HCT116 (cell line): ENCODE results near the gene APOA1. TPM values are rescaled to one million over a fixed set of nuclear protein-coding genes. Genes with fewer than 3 reads are reported as not detected.

Experiments
- ATAC-seq: fragments of 200-7000 bp; cut with Tn5 transposase; 2 replicates; pipeline ENCODE4 v1.9.1; 2020; ENCODE audit warnings: mild to moderate bottlenecking, moderate library complexity
- BruUV-seq: library from RNA; stranded (reverse); fragments of 400-500 nt; replicated peaks from 2 replicates; lab custom pipeline; 2021; lab: Mats Ljungman, UMichigan
- CTCF ChIA-PET: fragments of 300-600 bp; sonication (Branson Sonifier 250); formaldehyde crosslinking; loops from one replicate; lab custom pipeline; 2021; ENCODE audit warnings: antibody characterized with exemption; lab: Charles Lee
- POLR2A ChIA-PET: fragments of 300-600, 350-600 bp; sonication (Branson Sonifier 250); formaldehyde crosslinking; loops from one replicate; lab custom pipeline; 2021; ENCODE audit warnings: antibody characterized with exemption; lab: Charles Lee
- RAD21 ChIA-PET, 2 experiments: fragments of 300-600 bp; sonication (Branson Sonifier 250); formaldehyde crosslinking; loops; one replicate each; lab custom pipeline; 2023; ENCODE audit warnings: low total read pairs in 2 of 2; ENCODE audit not compliant: uncharacterized antibody in 2 of 2, unreplicated experiment in 2 of 2, low non-redundant PET in 1 of 2; lab: Charles Lee
- DNase-seq: peaks from one replicate; pipeline ENCODE4 v3.0.0-alpha.2; 2010; ENCODE audit warnings: low read depth, low spot score
- H2AFZ ChIP-seq: fragments of 200-600 bp; shearing (Covaris generic), sonication (generic); 2 replicates; pipeline ENCODE4 v1.6.1; 2017; ENCODE audit warnings: low read depth, mixed run types, mixed read lengths, antibody characterized with exemption, low read length; ENCODE audit not compliant: poor library complexity, severe bottlenecking
- H3K27ac ChIP-seq: 2 replicates; pipeline ENCODE4 v1.5.1; 2012; ENCODE audit warnings: low read depth, low read length
- H3K27me3 ChIP-seq: fragments of 200-600 bp; sonication (generic); 2 replicates; pipeline ENCODE4 v1.6.1; 2016; ENCODE audit warnings: mixed run types, low read length, mixed read lengths; ENCODE audit not compliant: insufficient read depth
- H3K36me3 ChIP-seq, 2 experiments: fragments of 200-500 bp in 1 of 2; fragments of 200-600 bp in 1 of 2; sonication (Bioruptor generic) in 1 of 2; sonication (generic) in 1 of 2; 2 replicates each; pipeline versions ENCODE4 v1.5.1 to v1.6.1; 2014 to 2016; ENCODE audit warnings: low read length in 2 of 2, inconsistent platforms in 1 of 2, mixed read lengths in 1 of 2, mixed run types in 1 of 2; ENCODE audit not compliant: insufficient read depth in 2 of 2, control insufficient read depth in 1 of 2
- H3K4me1 ChIP-seq, 2 experiments: fragments of 200-600 bp in 1 of 2; sonication (generic) in 1 of 2; 2 replicates each; pipeline versions ENCODE4 v1.5.1 to v1.6.1; 2012 to 2017; ENCODE audit warnings: low read length in 2 of 2, inconsistent platforms in 1 of 2, mild to moderate bottlenecking in 1 of 2, mixed read lengths in 1 of 2, mixed run types in 1 of 2, moderate library complexity in 1 of 2; ENCODE audit not compliant: insufficient read depth in 2 of 2, control insufficient read depth in 1 of 2
- H3K4me2 ChIP-seq: fragments of 200-600 bp; sonication (generic); 2 replicates; pipeline ENCODE4 v1.6.1; 2017; ENCODE audit warnings: mixed run types, low read length, mixed read lengths
- H3K4me3 ChIP-seq, 2 experiments: fragments of 200-600 bp in 1 of 2; sonication (generic) in 1 of 2; replicated peaks in 1 of 2; 2 replicates each; pipeline ENCODE4 v1.5.1; 2011 to 2016; ENCODE audit warnings: low read length in 2 of 2, control low read depth in 1 of 2, low read depth in 1 of 2, mild to moderate bottlenecking in 1 of 2, mixed read lengths in 1 of 2, mixed run types in 1 of 2
- H3K79me2 ChIP-seq: fragments of 200-600 bp; sonication (generic); 2 replicates; pipeline ENCODE4 v1.6.1; 2017; ENCODE audit warnings: mild to moderate bottlenecking, mixed run types, low read length, moderate library complexity, mixed read lengths; ENCODE audit not compliant: insufficient read depth
- H3K9ac ChIP-seq: fragments of 200-600 bp; sonication (generic); 2 replicates; pipeline ENCODE4 v1.6.1; 2016; ENCODE audit warnings: low read length, mixed read lengths
- H3K9me2 ChIP-seq: fragments of 200-600 bp; sonication (generic), shearing (Covaris generic); 2 replicates; pipeline ENCODE4 v1.6.1; 2017; ENCODE audit warnings: mixed run types, mild to moderate bottlenecking, moderate library complexity; ENCODE audit not compliant: insufficient read depth
- H3K9me3 ChIP-seq, 2 experiments: fragments of 200-500 bp in 1 of 2; fragments of 200-600 bp in 1 of 2; sonication (Bioruptor generic) in 1 of 2; sonication (generic) in 1 of 2; 2 replicates each; pipeline ENCODE4 v1.6.1; 2014 to 2017; ENCODE audit warnings: low read length in 2 of 2, mixed read lengths in 2 of 2, inconsistent platforms in 1 of 2, low read depth in 1 of 2, mild to moderate bottlenecking in 1 of 2, mixed run types in 1 of 2, moderate library complexity in 1 of 2; ENCODE audit not compliant: control insufficient read depth in 1 of 2, insufficient read depth in 1 of 2
- H4K20me1 ChIP-seq: fragments of 200-600 bp; sonication (generic), shearing (Covaris generic); 2 replicates; pipeline ENCODE4 v1.6.1; 2017; ENCODE audit warnings: mixed run types, mild to moderate bottlenecking, moderate library complexity; ENCODE audit not compliant: insufficient read depth
- CBX3 ChIP-seq: IDR thresholded peaks from 2 replicates; pipeline ENCODE4 v1.6.1; 2012; ENCODE audit warnings: low read depth
- CEBPB ChIP-seq: IDR thresholded peaks from 2 replicates; pipeline ENCODE4 v1.6.1; 2012; ENCODE audit warnings: low read depth
- ELF1 ChIP-seq: IDR thresholded peaks from 2 replicates; pipeline ENCODE4 v1.6.1; 2012; ENCODE audit warnings: low read depth, borderline replicate concordance
- EZH2 ChIP-seq: fragments of 200-600 bp; sonication (generic); IDR thresholded peaks from 2 replicates; pipeline ENCODE4 v1.6.1; 2017; ENCODE audit warnings: antibody characterized with exemption, mixed run types
- EZH2phosphoT487 ChIP-seq: fragments of 200-600 bp; IDR thresholded peaks from 2 replicates; pipeline ENCODE4 v1.6.1; 2018; ENCODE audit warnings: antibody characterized with exemption, borderline replicate concordance
- MAX ChIP-seq: IDR thresholded peaks from 2 replicates; pipeline ENCODE4 v1.6.1; 2012
- POLR2A ChIP-seq: IDR thresholded peaks from 2 replicates; pipeline ENCODE4 v1.7.0; 2011; ENCODE audit warnings: borderline replicate concordance; ENCODE audit not compliant: insufficient read depth, insufficient read length; ENCODE audit errors: extremely low read depth
- POLR2AphosphoS5 ChIP-seq: IDR thresholded peaks from 2 replicates; pipeline ENCODE4 v1.6.1; 2011; ENCODE audit warnings: mild to moderate bottlenecking, low read depth, low read length, moderate library complexity
- RAD21 ChIP-seq: IDR thresholded peaks from 2 replicates; pipeline ENCODE4 v1.6.1; 2012; ENCODE audit warnings: low read depth, mild to moderate bottlenecking
- REST ChIP-seq: IDR thresholded peaks from 2 replicates; pipeline ENCODE4 v1.6.1; 2012; ENCODE audit warnings: low read depth
- SIN3A ChIP-seq: IDR thresholded peaks from 2 replicates; pipeline ENCODE4 v1.6.1; 2012; ENCODE audit warnings: low read depth
- YY1 ChIP-seq: IDR thresholded peaks from 2 replicates; pipeline ENCODE4 v1.6.1; 2011; ENCODE audit warnings: low read length, low read depth, moderate library complexity, mild to moderate bottlenecking; ENCODE audit not compliant: insufficient replicate concordance; ENCODE audit errors: extremely low read depth
- ZFX ChIP-seq: fragments of 450-650 bp; IDR thresholded peaks from 2 replicates; pipeline ENCODE4 v1.6.1; 2017
- ZNF274 ChIP-seq: fragments of 200-500 bp; sonication (Bioruptor generic); IDR thresholded peaks from 2 replicates; pipeline ENCODE4 v1.6.1; 2014; ENCODE audit warnings: mild to moderate bottlenecking, low read depth, low read length, inconsistent platforms
- intact Hi-C: fragments of 100-400 bp; cut with micrococcal nuclease; formaldehyde crosslinking; loops from 2 replicates; pipeline ENCODE4 v1.10.0; 2022
- total RNA-seq: library from RNA; stranded (reverse); gene quantifications from one replicate; pipeline ENCODE4 v1.2.1, GENCODE V29; 2021; ENCODE audit not compliant: unreplicated experiment

Gene APOA1
- total RNA-seq, 1 experiment from 2014 or later: 2.0 TPM

DNA sequence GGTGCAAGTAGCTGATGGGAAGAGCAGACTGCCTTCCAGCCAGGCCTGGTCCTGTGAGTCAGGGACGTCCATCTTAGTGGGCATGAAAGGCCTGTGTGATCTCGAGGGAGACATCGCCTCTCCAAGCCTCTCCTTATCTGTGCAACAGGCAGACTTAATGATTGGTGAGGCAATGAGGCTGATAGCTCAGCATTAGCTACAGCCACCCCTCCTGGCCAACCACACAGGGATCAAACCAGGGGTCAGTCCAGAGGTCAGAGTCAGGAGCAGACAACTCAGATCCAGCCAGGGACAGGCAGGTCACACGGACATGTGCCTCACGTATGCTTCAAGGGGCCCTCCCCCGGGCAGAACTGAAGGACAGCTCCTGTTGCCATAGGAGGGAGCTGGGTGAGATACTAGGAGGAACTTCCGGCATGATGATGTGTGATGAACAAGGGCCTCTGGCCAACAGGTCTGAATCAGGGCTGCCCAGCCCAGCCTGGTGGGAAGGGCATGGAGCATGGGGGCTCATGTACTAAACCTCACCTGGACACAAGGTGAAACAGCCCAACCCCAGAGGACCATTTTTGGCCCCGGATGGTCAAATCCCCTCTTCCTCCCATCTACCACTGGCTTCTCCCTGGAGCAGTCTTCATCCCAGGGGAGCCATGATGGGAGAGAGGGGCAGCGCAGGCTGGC is 10.5 kb downstream of the APOA1 start:
- TF ChIP-seq MAX (no peak), POLR2AphosphoS5 (no peak), CBX3 (no peak), ELF1 (no peak), EZH2 (no peak), CEBPB (no peak), YY1 (no peak)
- no TSS peak for BruUV-seq
- Histone ChIP-seq H3K9ac (no peak overlapping the region), H3K79me2 (no peaks in the 10 kb centered on the region), H3K27me3 (no peaks in the 10 kb centered on the region), H3K36me3 (no peaks in the 10 kb centered on the region), H3K4me3 (no peak overlapping the region), H3K27ac (no peak overlapping the region), H3K4me1 (no peaks in the 10 kb centered on the region), H4K20me1 (no peaks in the 10 kb centered on the region), H3K9me3 (no peaks in the 10 kb centered on the region), H3K4me2 (no peak overlapping the region), H3K9me2 (no peaks in the 10 kb centered on the region), H2AFZ (no peak overlapping the region)
- DNase-seq (no peak), ATAC-seq (no peak; the same call in 1 of the 2 replicates)
- ChIA-PET POLR2A (no interaction called here), CTCF (no interaction called here), RAD21 (no interaction called here)
- intact Hi-C loops: no loop called here

DNA sequence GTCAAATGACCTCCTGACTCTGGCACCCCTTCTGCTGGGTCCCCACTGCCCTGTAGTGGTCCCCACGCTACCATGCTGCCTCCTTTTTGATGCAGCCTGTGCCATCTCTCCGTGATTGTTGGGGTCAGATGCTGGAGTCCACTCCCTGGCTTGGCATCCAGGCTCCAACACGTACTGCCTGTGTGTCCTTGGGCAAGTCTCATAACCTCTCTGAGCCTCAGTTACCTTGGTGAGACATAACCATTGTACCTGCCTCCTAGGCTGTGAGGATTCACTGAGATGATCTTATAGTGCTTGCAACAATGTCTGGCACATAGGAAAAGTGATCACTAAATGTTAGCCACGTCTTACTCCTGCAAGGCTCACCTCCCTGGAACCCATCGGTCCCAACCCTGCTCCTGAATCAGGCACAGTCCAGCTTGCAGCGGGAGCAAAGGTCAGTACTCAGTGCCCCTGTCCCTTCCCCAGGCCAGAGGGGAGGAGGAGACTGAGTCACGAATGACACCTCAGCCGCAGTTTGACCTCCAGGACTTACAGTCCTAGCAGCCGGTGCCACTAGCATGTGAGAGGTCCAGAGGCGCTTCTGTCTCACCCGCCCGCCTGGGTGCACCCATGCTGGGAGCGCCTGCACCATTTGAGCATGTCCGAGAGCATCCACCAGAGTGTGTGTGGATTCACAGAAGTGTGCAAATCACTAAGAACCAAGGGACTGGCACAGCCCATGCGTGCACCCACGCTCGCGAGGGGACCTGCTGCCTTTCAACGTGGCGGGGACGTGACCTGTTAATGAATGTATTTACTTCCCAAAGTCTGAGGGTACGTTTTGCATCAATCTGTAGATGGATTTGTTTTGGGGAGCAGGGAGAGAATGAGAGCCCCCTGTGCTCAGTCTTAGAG is 11.3 kb downstream of the APOA1 start:
- H3K36me3 ChIP-seq: no peaks in the 10 kb centered on the region
- no peaks in the 10 kb centered on the region for H3K9me3 ChIP-seq
- H3K9ac ChIP-seq: no peak overlapping the region
- no peak for TF ChIP-seq CEBPB
- TF ChIP-seq EZH2phosphoT487: no peak
- no peak for TF ChIP-seq ZFX
- TF ChIP-seq ELF1: no peak
- no peak for TF ChIP-seq POLR2A
- TF ChIP-seq SIN3A: no peak
- TF ChIP-seq ZNF274: no peak
- no peak for TF ChIP-seq EZH2
- TF ChIP-seq POLR2AphosphoS5: no peak
- no peak for TF ChIP-seq MAX
- TF ChIP-seq REST: no peak
- TF ChIP-seq CBX3: no peak
- no peak for TF ChIP-seq RAD21
- TF ChIP-seq, all 23 proteins: peak for 0
- CTCF ChIA-PET: no interaction called here
- Histone ChIP-seq H3K9me2 (no peaks in the 10 kb centered on the region), H3K4me1 (no peaks in the 10 kb centered on the region), H3K27ac (no peak overlapping the region), H3K4me3 (no peak overlapping the region), H3K79me2 (no peaks in the 10 kb centered on the region), H3K4me2 (no peak overlapping the region), H2AFZ (no peak overlapping the region), H3K27me3 (no peaks in the 10 kb centered on the region), H4K20me1 (no peaks in the 10 kb centered on the region)
- RAD21 ChIA-PET: no interaction called here
- intact Hi-C loops: no loop called here
- POLR2A ChIA-PET: no interaction called here
- BruUV-seq: no TSS peak
- DNase-seq (no peak), ATAC-seq (no peak)
